ENCODE results near the gene TRIM41.

TRIM41 gene

DNA sequence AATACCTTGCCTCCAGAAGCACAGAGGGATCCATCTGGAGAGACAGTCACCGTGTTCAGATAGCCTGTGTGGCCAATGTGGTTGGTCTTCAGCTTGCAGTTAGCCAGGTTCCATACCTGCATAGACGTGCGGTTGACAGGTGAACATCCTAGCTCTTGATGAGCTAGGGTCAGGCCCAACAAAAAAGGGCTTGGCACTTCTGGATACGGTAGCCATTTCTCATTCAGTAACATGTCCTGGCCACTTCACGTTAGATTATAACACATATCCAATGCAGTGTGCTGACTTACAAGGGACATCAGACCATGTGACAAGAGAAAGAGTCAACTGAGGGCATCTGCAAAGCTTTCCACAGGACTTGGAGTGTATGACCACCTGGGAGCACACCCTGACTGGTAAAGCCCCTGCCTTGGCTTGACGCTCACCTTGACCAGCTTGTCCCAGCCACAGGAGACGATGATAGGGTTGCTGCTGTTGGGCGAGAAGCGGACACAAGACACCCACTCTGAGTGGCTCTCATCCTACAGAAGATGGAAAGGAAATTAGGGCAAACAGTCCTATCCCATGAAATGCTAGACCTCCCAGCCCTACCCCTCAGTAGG lies 16.1 kb downstream of the TRIM41 start:
- TF ChIP-seq TAF1 (IDR thresholded peaks at IDR 0.05; ENCODE audit: borderline replicate concordance, insufficient read depth, low read length) = no peak
- TF ChIP-seq, protein P1, sequence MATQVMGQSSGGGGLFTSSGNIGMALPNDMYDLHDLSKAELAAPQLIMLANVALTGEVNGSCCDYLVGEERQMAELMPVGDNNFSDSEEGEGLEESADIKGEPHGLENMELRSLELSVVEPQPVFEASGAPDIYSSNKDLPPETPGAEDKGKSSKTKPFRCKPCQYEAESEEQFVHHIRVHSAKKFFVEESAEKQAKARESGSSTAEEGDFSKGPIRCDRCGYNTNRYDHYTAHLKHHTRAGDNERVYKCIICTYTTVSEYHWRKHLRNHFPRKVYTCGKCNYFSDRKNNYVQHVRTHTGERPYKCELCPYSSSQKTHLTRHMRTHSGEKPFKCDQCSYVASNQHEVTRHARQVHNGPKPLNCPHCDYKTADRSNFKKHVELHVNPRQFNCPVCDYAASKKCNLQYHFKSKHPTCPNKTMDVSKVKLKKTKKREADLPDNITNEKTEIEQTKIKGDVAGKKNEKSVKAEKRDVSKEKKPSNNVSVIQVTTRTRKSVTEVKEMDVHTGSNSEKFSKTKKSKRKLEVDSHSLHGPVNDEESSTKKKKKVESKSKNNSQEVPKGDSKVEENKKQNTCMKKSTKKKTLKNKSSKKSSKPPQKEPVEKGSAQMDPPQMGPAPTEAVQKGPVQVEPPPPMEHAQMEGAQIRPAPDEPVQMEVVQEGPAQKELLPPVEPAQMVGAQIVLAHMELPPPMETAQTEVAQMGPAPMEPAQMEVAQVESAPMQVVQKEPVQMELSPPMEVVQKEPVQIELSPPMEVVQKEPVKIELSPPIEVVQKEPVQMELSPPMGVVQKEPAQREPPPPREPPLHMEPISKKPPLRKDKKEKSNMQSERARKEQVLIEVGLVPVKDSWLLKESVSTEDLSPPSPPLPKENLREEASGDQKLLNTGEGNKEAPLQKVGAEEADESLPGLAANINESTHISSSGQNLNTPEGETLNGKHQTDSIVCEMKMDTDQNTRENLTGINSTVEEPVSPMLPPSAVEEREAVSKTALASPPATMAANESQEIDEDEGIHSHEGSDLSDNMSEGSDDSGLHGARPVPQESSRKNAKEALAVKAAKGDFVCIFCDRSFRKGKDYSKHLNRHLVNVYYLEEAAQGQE (IDR thresholded peaks at IDR 0.05; ENCODE audit: insufficient read depth in 1 of 2, low read depth in 2 of 2, low read length in 2 of 2) = no peak
- TF ChIP-seq POLR2AphosphoS5 (IDR thresholded peaks at IDR 0.05; ENCODE audit: low read depth, low read length) = peak; percentile 24; the same call in 1 of the 2 replicates
- TF ChIP-seq FOXP2 (optimal IDR thresholded peaks at IDR 0.05; ENCODE audit: borderline replicate concordance, extremely low read depth, extremely low read length, insufficient read depth) = no peak
- no peak for TF ChIP-seq SIN3A (IDR thresholded peaks at IDR 0.05; ENCODE audit: borderline replicate concordance, insufficient read depth, low read length)

DNA sequence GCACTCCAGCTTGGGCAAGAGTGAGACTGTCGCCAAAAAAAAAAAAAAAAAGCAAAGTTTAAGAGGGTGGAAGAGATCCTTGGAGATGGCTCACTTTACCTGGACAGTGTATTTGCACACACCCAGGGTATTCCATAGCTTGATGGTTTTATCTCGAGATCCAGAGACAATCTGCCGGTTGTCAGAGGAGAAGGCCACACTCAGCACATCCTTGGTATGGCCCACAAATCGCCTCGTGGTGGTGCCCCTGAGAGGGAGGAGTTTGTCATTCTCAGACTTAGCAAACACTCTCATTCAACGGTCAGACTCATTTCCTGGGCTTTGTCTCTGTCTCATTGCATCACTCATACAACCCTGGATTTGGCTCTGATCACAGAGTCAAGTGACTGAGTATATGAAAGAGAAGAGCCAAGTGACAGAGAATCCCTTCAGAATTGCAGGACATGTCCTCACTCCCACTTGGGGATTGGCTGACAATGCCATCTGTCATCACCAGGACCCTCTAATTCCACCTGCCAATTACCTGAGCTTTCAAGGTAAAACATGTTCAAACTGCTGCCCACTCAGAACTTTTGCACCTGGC lies 18.4 kb downstream of the TRIM41 start:
- TF ChIP-seq FOXP2 (optimal IDR thresholded peaks at IDR 0.05; ENCODE audit: borderline replicate concordance, extremely low read depth, extremely low read length, insufficient read depth) (no peak), SIN3A (IDR thresholded peaks at IDR 0.05; ENCODE audit: borderline replicate concordance, insufficient read depth, low read length) (peak; percentile 70; the same call in 1 of the 2 replicates), POLR2AphosphoS5 (IDR thresholded peaks at IDR 0.05; ENCODE audit: low read depth, low read length) (peak; percentile 87), TAF1 (IDR thresholded peaks at IDR 0.05; ENCODE audit: borderline replicate concordance, insufficient read depth, low read length) (peak; percentile 75; the same call in 1 of the 2 replicates)
- TF ChIP-seq, protein P1 (IDR thresholded peaks at IDR 0.05; ENCODE audit: insufficient read depth in 1 of 2, low read depth in 2 of 2, low read length in 2 of 2) = no peak

GRCh38 chr5:181242031-181242451 lies 19.0 kb downstream of the TRIM41 start:
- TF ChIP-seq FOXP2 (optimal IDR thresholded peaks at IDR 0.05; ENCODE audit: borderline replicate concordance, extremely low read depth, extremely low read length, insufficient read depth) = no peak
- no peak for TF ChIP-seq SIN3A (IDR thresholded peaks at IDR 0.05; ENCODE audit: borderline replicate concordance, insufficient read depth, low read length)
- no peak for TF ChIP-seq POLR2AphosphoS5 (IDR thresholded peaks at IDR 0.05; ENCODE audit: low read depth, low read length)
- TF ChIP-seq, protein P1 (IDR thresholded peaks at IDR 0.05; ENCODE audit: insufficient read depth in 1 of 2, low read depth in 2 of 2, low read length in 2 of 2) = no peak
- TF ChIP-seq TAF1 (IDR thresholded peaks at IDR 0.05; ENCODE audit: borderline replicate concordance, insufficient read depth, low read length) = no peak

DNA sequence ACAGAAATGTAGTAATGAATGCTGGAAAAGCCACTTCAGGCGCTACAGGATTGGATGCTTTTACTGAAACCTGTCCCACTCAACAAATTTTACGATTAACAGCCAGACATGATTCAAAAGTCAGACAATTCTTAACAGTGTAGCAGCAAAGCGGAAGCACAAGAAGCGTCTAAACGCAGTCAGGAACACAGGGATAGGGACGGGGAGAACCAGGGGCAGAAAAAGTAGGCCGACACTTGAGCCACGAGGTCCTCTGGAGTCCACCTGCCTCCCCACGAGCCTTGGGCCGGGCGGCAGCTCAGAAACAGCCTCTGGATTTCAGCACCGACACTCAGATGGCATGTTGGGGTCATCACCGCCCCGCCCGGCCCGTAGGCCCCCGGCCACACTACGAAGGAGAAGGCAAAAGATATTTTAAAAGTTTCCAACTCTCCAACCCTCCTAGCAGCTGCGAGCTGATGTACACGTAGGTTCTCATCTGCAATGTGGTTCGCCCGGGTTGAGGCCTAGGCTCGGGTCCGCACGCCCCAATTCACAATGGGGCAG lies 20.0 kb downstream of the TRIM41 start:
- TF ChIP-seq TAF1 (IDR thresholded peaks at IDR 0.05; ENCODE audit: borderline replicate concordance, insufficient read depth, low read length) (no peak), POLR2AphosphoS5 (IDR thresholded peaks at IDR 0.05; ENCODE audit: low read depth, low read length) (no peak), SIN3A (IDR thresholded peaks at IDR 0.05; ENCODE audit: borderline replicate concordance, insufficient read depth, low read length) (no peak), FOXP2 (optimal IDR thresholded peaks at IDR 0.05; ENCODE audit: borderline replicate concordance, extremely low read depth, extremely low read length, insufficient read depth) (no peak)
- TF ChIP-seq, protein P1 (IDR thresholded peaks at IDR 0.05; ENCODE audit: insufficient read depth in 1 of 2, low read depth in 2 of 2, low read length in 2 of 2) = no peak
